Esophagus (tissue), 2 donors: ENCODE measurements around the gene TCAP. TPM values are rescaled to one million over a fixed set of nuclear protein-coding genes. Genes with fewer than 3 reads are reported as not detected.

Experiments
- H3K27ac ChIP-seq, 2 donors: one replicate each; pipeline ENCODE4 v1.5.1; 2013; ENCODE audit warnings: low read depth in 2 of 2, mild to moderate bottlenecking in 2 of 2, inconsistent platforms in 1 of 2, low read length in 1 of 2, moderate library complexity in 1 of 2
- H3K27me3 ChIP-seq, 2 donors: one replicate each; pipeline ENCODE4 v1.6.1; 2013; ENCODE audit warnings: low read length in 2 of 2, control low read depth in 1 of 2, mild to moderate bottlenecking in 1 of 2; ENCODE audit not compliant: insufficient read depth in 2 of 2, control insufficient read depth in 1 of 2
- H3K36me3 ChIP-seq, 2 donors: one replicate each; pipeline ENCODE4 v1.6.1; 2013; ENCODE audit warnings: low read length in 1 of 2; ENCODE audit not compliant: control insufficient read depth in 2 of 2, insufficient read depth in 2 of 2
- H3K4me1 ChIP-seq, 2 donors: one replicate each; pipeline ENCODE4 v1.6.1; 2013; ENCODE audit warnings: low read length in 1 of 2; ENCODE audit not compliant: control insufficient read depth in 2 of 2, insufficient read depth in 2 of 2
- H3K4me3 ChIP-seq, 2 donors: one replicate each; pipeline ENCODE4 v1.5.1; 2013; ENCODE audit warnings: low read length in 2 of 2, mild to moderate bottlenecking in 2 of 2, low read depth in 1 of 2, moderate library complexity in 1 of 2
- H3K9me3 ChIP-seq, 2 donors: one replicate each; pipeline ENCODE4 v1.6.1; 2013; ENCODE audit warnings: mild to moderate bottlenecking in 2 of 2, low read depth in 1 of 2, low read length in 1 of 2, moderate library complexity in 1 of 2; ENCODE audit not compliant: control insufficient read depth in 2 of 2, insufficient read depth in 1 of 2
- WGBS, 2 donors: extraction: QIAGEN DNeasy Blood & Tissue Kit; methylation state at CpG; one replicate each; pipeline ENCODE4 v1.1.7; 2013; 5-methylcytosine and 5-hydroxymethylcytosine counted together
- polyA plus RNA-seq, 2 donors: library from polyadenylated mRNA; stranded (reverse); fragments of 200-250 nt; gene quantifications; one replicate each; pipeline ENCODE4 v1.2.3, GENCODE V29; 2013
- donor health status: healthy with polysubstance abuse.
- donor health status: Bipolar disorder and iron deficiency.

The TCAP gene
- polyA plus RNA-seq, 2 donors, result 0.78 to 0.88 TPM

DNA sequence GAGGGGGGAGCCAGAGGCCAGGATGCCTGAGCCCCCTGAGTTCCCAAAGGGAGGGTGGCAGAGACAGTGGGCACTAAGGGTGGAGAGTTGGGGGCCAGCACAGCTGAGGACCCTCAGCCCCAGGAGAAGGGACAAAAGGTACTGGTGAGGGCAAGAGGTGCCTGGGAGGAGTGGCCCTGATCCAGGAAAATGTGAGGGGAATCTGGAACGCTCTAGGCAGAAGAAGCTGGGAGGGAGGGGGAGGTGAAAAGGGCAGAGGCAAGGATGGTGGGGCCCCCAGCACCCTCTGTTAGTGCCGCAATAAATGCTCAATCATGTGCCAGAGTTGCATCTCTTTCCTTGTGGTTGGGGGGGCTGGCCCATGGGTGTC, 1.1 kb downstream of the TCAP start:
- Histone ChIP-seq H3K36me3 (peaks cover 0 to 7% of the 10 kb centered on the region in 2 donors), H3K27me3 (no peaks in the 10 kb centered on the region), H3K27ac (no peak overlapping the region), H3K4me3 (no peak overlapping the region), H3K9me3 (no peaks in the 10 kb centered on the region), H3K4me1 (peaks cover 11 to 31% of the 10 kb centered on the region in 2 donors)
- 49 to 50% methylated on average over 2 of the region's 2 CpGs for WGBS, 2 donors

DNA sequence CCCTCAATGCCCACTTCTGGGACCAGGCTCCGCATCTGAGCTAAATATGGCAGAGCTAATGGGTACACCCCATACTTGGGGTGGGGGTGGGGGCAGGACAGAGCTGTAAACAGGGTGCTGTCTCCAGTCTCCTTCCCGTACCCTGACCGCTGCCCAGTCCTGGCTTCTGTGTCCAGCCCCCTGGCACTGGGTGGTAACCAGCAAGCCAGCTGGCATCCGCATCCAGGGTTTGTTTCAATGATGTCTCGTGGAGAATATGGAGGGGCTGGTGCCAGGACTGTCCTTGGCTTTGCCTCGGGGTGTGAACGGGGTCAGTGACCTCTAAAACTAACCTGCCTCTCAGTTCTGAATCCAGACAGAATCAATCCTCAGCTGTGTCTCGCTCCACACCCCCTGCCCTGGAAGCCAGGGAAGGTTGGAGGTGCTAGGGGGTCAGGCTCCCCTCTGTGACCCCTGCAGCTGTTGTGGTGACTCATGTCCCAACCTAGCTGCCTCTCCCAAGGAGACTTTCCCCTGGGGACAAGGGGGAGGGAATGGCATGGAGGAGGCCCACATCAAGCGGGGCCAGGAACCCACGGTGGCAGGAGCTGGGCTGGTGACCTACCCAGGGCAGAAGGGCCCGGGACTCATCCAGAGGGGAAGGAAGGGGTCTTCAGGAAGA, 1.6 kb downstream of the TCAP start:
- Histone ChIP-seq H3K27me3 (no peaks in the 10 kb centered on the region), H3K9me3 (no peaks in the 10 kb centered on the region), H3K27ac (no peak overlapping the region), H3K4me1 (peaks cover 11 to 32% of the 10 kb centered on the region in 2 donors), H3K36me3 (peaks cover 0 to 7% of the 10 kb centered on the region in 2 donors), H3K4me3 (no peak overlapping the region)
- 53 to 56% methylated on average over 11 of the region's 11 CpGs for WGBS, 2 donors

DNA sequence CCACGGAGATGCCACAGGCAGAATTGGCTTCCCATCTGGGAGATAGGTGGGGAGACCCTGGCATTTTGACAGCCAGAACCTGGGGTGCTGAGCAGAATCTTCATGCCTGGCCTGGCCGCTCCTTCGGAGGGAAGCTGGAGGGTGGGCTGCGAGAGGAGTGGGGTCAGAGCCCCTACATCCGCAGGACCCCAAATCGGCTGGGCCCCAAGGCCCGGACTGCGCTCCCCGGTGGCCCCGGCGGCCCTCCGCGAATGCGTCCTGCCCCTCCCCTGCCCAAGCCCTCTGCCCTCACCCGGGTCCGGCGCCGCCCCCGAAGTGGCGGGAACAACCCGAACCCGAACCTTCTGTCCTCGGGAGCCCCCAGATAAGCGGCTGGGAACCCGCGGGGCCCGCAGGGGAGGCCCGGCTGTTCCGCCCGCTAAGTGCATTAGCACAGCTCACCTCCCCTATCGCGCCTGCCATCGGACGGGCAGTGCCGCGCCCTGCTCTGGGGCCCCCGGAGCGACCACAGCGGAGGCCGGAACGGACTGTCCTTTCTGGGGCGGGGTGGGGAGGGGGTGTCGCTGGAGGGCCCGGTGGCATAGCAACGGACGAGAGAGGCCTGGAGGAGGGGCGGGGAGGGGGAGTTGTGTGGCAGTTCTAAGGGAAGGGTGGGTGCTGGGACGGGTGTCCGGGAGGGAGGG, 2.3 kb downstream of the TCAP start:
- peaks cover 8 to 33% of the 10 kb centered on the region in 2 donors for H3K4me1 ChIP-seq
- WGBS, 2 donors, result 12 to 13% methylated on average over 44 to 49 of the region's 49 CpGs
- H3K9me3 ChIP-seq, result no peaks in the 10 kb centered on the region
- H3K36me3 ChIP-seq, result peaks cover 0 to 7% of the 10 kb centered on the region in 2 donors
- no peak overlapping the region for H3K27ac ChIP-seq
- H3K4me3 ChIP-seq, result peak overlapping the region; percentile 3 to 31
- no peaks in the 10 kb centered on the region for H3K27me3 ChIP-seq

- H3K27me3 ChIP-seq, result no peaks in the 10 kb centered on the region
- H3K4me3 ChIP-seq, result peak within 1 kb of the TSS; percentile 31 to 40
- peaks cover 0 to 2% of the 10 kb centered on the region in 2 donors for H3K36me3 ChIP-seq
- 2% methylated on average over 81 to 85 of the region's 85 CpGs for WGBS, 2 donors
- H3K9me3 ChIP-seq, result no peaks in the 10 kb centered on the region
- peaks cover 8 to 28% of the 10 kb centered on the region in 2 donors for H3K4me1 ChIP-seq
- no peak within 1 kb of the TSS for H3K27ac ChIP-seq
Measured at GRCh38 chr17:39667945-39668924, 3.1 kb downstream of the TCAP start, which contains the start of gene PNMT. PNMT (plus strand) TSS chr17:39668453; CDS start chr17:39668476, 23 bp downstream.

DNA sequence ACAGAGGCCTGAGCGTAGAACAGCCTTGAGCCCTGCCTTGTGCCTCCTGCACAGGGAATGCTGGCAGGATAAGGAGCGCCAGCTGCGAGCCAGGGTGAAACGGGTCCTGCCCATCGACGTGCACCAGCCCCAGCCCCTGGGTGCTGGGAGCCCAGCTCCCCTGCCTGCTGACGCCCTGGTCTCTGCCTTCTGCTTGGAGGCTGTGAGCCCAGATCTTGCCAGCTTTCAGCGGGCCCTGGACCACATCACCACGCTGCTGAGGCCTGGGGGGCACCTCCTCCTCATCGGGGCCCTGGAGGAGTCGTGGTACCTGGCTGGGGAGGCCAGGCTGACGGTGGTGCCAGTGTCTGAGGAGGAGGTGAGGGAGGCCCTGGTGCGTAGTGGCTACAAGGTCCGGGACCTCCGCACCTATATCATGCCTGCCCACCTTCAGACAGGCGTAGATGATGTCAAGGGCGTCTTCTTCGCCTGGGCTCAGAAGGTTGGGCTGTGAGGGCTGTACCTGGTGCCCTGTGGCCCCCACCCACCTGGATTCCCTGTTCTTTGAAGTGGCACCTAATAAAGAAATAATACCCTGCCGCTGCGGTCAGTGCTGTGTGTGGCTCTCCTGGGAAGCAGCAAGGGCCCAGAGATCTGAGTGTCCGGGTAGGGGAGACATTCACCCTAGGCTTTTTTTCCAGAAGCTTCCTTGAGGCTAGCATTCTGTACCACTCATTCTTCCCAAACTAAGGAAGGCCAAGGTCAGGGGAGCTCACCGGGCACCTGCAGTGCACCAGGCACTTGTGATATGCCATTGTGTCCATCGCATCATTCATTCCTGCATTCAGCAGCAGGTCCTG, 5.0 kb downstream of the TCAP start:
- Histone ChIP-seq H3K27me3 (no peaks in the 10 kb centered on the region), H3K4me3 (no peak overlapping the region), H3K27ac (no peak overlapping the region), H3K9me3 (no peaks in the 10 kb centered on the region), H3K36me3 (peaks cover 0 to 2% of the 10 kb centered on the region in 2 donors), H3K4me1 (peaks cover 4 to 27% of the 10 kb centered on the region in 2 donors)
- WGBS, 2 donors, result 85 to 87% methylated on average over 23 of the region's 23 CpGs

- Histone ChIP-seq H3K4me3 (no peak overlapping the region), H3K27me3 (no peaks in the 10 kb centered on the region), H3K27ac (no peak overlapping the region), H3K4me1 (peaks cover 4 to 33% of the 10 kb centered on the region in 2 donors), H3K9me3 (no peaks in the 10 kb centered on the region), H3K36me3 (peaks cover 0 to 2% of the 10 kb centered on the region in 2 donors)
- 41 to 46% methylated on average over 4 of the region's 4 CpGs for WGBS, 2 donors
Measured at GRCh38 chr17:39670746-39671145, 5.6 kb downstream of the TCAP start.

DNA sequence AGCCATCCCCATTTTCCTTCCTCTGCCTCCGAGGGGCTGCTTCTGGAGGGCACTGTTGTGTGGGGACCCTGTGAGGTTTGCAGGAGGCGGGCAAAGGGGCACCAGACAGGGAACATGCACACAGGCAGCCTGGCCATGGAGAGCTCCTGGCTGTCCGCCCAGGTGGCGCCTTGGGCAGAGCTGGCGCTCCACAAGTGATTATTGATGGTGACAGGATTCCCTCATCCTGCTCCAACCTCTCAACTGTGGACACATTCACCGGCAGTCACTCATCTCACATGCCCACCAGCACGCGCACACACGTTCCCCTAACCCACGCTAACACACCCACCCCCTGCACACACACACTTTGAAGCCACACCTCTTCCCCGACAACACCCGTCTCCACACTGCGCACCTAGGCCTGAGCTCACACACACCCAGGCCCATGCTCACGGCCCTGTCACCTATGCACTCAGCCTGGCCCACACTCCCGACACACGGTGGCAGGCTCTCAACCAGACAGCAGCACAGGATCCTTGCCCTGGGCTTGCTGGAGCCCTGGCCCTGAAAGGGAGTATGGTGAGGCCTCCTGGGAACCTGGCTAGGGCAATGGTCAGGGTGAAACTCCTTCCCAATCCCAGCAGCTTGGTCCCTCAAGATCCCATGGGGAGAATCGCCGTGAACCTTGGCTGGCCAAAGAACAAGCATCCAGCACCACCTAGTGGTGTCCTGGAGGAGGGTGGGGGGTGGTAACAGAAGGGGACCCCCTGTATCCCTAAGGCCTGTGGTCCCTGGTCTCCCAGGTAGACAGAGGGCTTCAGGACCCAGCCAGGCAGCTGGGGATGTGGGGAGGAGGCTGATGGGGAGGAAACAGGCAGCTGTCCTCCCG, 6.7 kb downstream of the TCAP start:
- H3K4me3 ChIP-seq, result no peak overlapping the region
- H3K4me1 ChIP-seq, result peaks cover 6 to 42% of the 10 kb centered on the region in 2 donors
- peaks cover 0 to 4% of the 10 kb centered on the region in 2 donors for H3K36me3 ChIP-seq
- H3K9me3 ChIP-seq, result no peaks in the 10 kb centered on the region
- WGBS, 2 donors, result 39 to 42% methylated on average over 19 of the region's 19 CpGs
- peak overlapping the region in 1 of 2 donors; percentile 60 for H3K27ac ChIP-seq
- H3K27me3 ChIP-seq, result no peaks in the 10 kb centered on the region

DNA sequence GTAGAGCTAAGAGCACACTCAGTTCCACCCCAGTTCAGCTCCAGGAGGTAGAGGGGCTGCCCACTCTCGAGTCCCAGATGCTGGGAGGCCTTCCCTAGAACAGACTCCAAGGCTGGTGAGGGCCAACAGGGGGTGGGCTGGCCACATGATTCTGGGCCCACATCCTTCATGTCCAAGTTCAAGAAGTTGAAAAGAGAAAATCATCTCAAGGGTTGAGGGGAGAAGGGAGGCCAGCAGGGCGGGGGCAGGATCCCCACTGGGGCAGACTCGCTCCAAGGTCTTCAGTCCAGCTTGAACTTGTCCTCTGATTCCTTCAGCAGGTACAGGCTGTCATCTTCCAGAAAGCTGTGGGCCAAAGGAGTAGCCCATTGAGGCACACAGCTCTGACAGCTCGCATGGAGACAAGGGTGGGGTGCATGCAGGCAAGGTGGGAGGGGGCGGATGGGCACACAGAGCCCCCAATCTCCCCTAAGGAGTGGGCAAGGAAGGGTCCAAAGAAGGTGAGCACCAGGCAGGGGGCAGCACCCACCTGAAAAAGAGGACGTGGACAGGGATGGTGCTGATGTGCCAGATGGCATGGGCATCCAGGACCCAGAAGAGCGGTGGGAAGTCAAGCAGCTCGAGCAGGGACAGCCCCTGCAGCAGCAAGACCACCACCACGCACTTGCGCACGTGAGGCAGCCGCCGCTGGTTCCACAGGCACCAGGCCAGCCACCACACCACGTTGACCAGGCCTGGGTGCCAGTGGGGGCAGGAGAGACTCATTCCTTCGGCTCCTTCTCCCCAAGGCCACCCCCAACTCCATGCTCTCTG, 7.6 kb downstream of the TCAP start:
- peak overlapping the region in 1 of 2 donors; percentile 60 for H3K27ac ChIP-seq
- no peaks in the 10 kb centered on the region for H3K9me3 ChIP-seq
- H3K27me3 ChIP-seq, result no peaks in the 10 kb centered on the region
- no peak overlapping the region for H3K4me3 ChIP-seq
- peaks cover 0 to 7% of the 10 kb centered on the region in 2 donors for H3K36me3 ChIP-seq
- 82 to 87% methylated on average over 14 to 15 of the region's 15 CpGs for WGBS, 2 donors
- peaks cover 9 to 41% of the 10 kb centered on the region in 2 donors for H3K4me1 ChIP-seq
